GM12878 (cell line): ENCODE measurements around the gene TMEM208. TPM values are rescaled to one million over a fixed set of nuclear protein-coding genes. Genes with fewer than 3 reads are reported as not detected.

Source experiments
- ATAC-seq: fragments of 200-7000 bp; cut with Tn5 transposase; 3 replicates; pipeline ENCODE4 v1.9.1; 2020; ENCODE audit warnings: mild to moderate bottlenecking, moderate library complexity
- BruUV-seq: library from RNA; stranded (reverse); fragments of 400-500 nt; replicated peaks from 2 replicates; lab custom pipeline; 2021; lab: Mats Ljungman, UMichigan
- CTCF ChIA-PET: fragments of 300-600 bp; sonication (Branson Sonifier 250); formaldehyde crosslinking; extraction: SDS; loops from one replicate; lab custom pipeline; 2021; ENCODE audit warnings: inconsistent platforms; lab: Yijun Ruan, JAX
- POLR2A ChIA-PET: fragments of 350-600 bp; formaldehyde crosslinking; extraction: SDS; loops from one replicate; lab custom pipeline; 2021; ENCODE audit warnings: inconsistent platforms; lab: Charles Lee
- RAD21 ChIA-PET: fragments of 300-600 bp; sonication (Branson Sonifier 250); formaldehyde crosslinking; loops from one replicate; lab custom pipeline; 2023; ENCODE audit warnings: antibody characterized with exemption; ENCODE audit not compliant: unreplicated experiment; lab: Charles Lee
- SMC1A ChIA-PET: fragments of 300-600 bp; sonication (Branson Sonifier 250); formaldehyde crosslinking; loops from one replicate; lab custom pipeline; 2023; ENCODE audit not compliant: unreplicated experiment, uncharacterized antibody; lab: Charles Lee
- DNase-seq: peaks from one replicate; pipeline ENCODE4 v3.0.0-alpha.2; 2011; ENCODE audit warnings: low read depth, low spot score
- FAIRE-seq: peaks from 3 replicates; lab custom pipeline; 2011; peaks lifted over from hg19 to GRCh38; lab: Jason Lieb, UNC
- H2AFZ ChIP-seq: 2 replicates; pipeline ENCODE4 v1.6.0; 2011; ENCODE audit warnings: low read depth, low read length, control low read depth; ENCODE audit not compliant: control insufficient read depth
- H3K27ac ChIP-seq: 2 replicates; pipeline ENCODE4 v1.5.1; 2011; ENCODE audit warnings: control low read depth; ENCODE audit not compliant: control insufficient read depth, insufficient read depth
- H3K27me3 ChIP-seq, 2 experiments: replicated peaks in 1 of 2; 2 replicates each; pipeline versions ENCODE4 v1.6.0 to v1.6.1; 2011; ENCODE audit warnings: low read length in 1 of 2; ENCODE audit not compliant: control insufficient read depth in 2 of 2, insufficient read depth in 2 of 2
- H3K36me3 ChIP-seq, 2 experiments: 2 replicates each; pipeline ENCODE4 v1.5.1; 2011; ENCODE audit warnings: low read length in 1 of 2; ENCODE audit not compliant: control insufficient read depth in 2 of 2, insufficient read depth in 2 of 2
- H3K4me1 ChIP-seq: 2 replicates; pipeline ENCODE4 v1.6.1; 2011; ENCODE audit warnings: mild to moderate bottlenecking, low read length, moderate library complexity, mixed read lengths; ENCODE audit not compliant: control insufficient read depth, insufficient read depth
- H3K4me2 ChIP-seq: 2 replicates; pipeline ENCODE4 v1.6.0; 2011; ENCODE audit warnings: control low read depth; ENCODE audit not compliant: control insufficient read depth, insufficient read depth
- H3K4me3 ChIP-seq: fragments of 200-600 bp; sonication (generic); 2 replicates; pipeline ENCODE4 v1.5.1; 2016
- H3K79me2 ChIP-seq: 2 replicates; pipeline ENCODE4 v1.6.0; 2011; ENCODE audit warnings: low read length; ENCODE audit not compliant: control insufficient read depth, insufficient read depth
- H3K9ac ChIP-seq: 2 replicates; pipeline ENCODE4 v1.8.0; 2011; ENCODE audit warnings: low read length, control low read depth, mixed read lengths; ENCODE audit not compliant: control insufficient read depth, insufficient read depth
- H3K9me3 ChIP-seq: replicated peaks from 3 replicates; pipeline ENCODE4 v1.5.1; 2011; ENCODE audit warnings: mild to moderate bottlenecking, low read length; ENCODE audit not compliant: control insufficient read depth, insufficient read depth
- H4K20me1 ChIP-seq: 2 replicates; pipeline ENCODE4 v1.6.0; 2011; ENCODE audit not compliant: control insufficient read depth, insufficient read depth
- ATF7 ChIP-seq: fragments of 450-650 bp; IDR thresholded peaks from 2 replicates; pipeline ENCODE4 v1.6.1; 2016; ENCODE audit warnings: low read depth, mild to moderate bottlenecking
- BRCA1 ChIP-seq: IDR thresholded peaks from 2 replicates; pipeline ENCODE4 v1.6.1; 2011; ENCODE audit warnings: low read depth, low read length, improper control_type of control experiment
- CTCF ChIP-seq, 3 experiments: IDR thresholded peaks in 2 of 3; conservative IDR thresholded peaks in 1 of 3; 2 replicates each; pipeline ENCODE4 v1.5.1; 2011; ENCODE audit warnings: low read depth in 3 of 3, low read length in 3 of 3, mild to moderate bottlenecking in 3 of 3, control low read depth in 2 of 3, moderate library complexity in 2 of 3, inconsistent platforms in 1 of 3, mixed read lengths in 1 of 3; ENCODE audit not compliant: control insufficient read depth in 2 of 3, insufficient read depth in 1 of 3; ENCODE audit errors: extremely low read depth in 1 of 3
- DPF2 ChIP-seq: fragments of 450-650 bp; IDR thresholded peaks from 2 replicates; pipeline ENCODE4 v1.6.1; 2017; ENCODE audit warnings: mild to moderate bottlenecking
- EZH2 ChIP-seq: IDR thresholded peaks from 2 replicates; pipeline ENCODE4 v1.6.1; 2012; ENCODE audit warnings: low read depth, mild to moderate bottlenecking, control low read depth, inconsistent platforms, low read length, borderline replicate concordance; ENCODE audit not compliant: control insufficient read depth
- GATAD2B ChIP-seq: fragments of 450-650 bp; conservative IDR thresholded peaks from 2 replicates; pipeline ENCODE4 v1.6.1; 2017; ENCODE audit warnings: low read depth, mild to moderate bottlenecking, moderate library complexity
- HCFC1 ChIP-seq: fragments of 150-350 bp; IDR thresholded peaks from 2 replicates; pipeline ENCODE4 v1.6.1; 2014; ENCODE audit warnings: low read length
- IKZF1 ChIP-seq: fragments of 450-650 bp; conservative IDR thresholded peaks from 2 replicates; pipeline ENCODE4 v1.6.1; 2017; ENCODE audit warnings: antibody characterized with exemption, mild to moderate bottlenecking
- LARP7 ChIP-seq: fragments of 450-650 bp; IDR thresholded peaks from 2 replicates; pipeline ENCODE4 v1.6.1; 2017; ENCODE audit warnings: mild to moderate bottlenecking
- MAX ChIP-seq: IDR thresholded peaks from 2 replicates; pipeline ENCODE4 v1.6.1; 2012; ENCODE audit warnings: low read depth, low read length, improper control_type of control experiment
- MEF2B ChIP-seq: fragments of 450-650 bp; IDR thresholded peaks from 2 replicates; pipeline ENCODE4 v1.6.1; 2018; ENCODE audit warnings: mild to moderate bottlenecking, moderate library complexity; ENCODE audit not compliant: partially characterized antibody, poor library complexity, severe bottlenecking
- MXI1 ChIP-seq: fragments of 150-350 bp; IDR thresholded peaks from 2 replicates; pipeline ENCODE4 v1.6.1; 2011; ENCODE audit warnings: low read depth, mild to moderate bottlenecking, inconsistent platforms, low read length, improper control_type of control experiment
- NR2F1 ChIP-seq: fragments of 450-650 bp; conservative IDR thresholded peaks from 2 replicates; pipeline ENCODE4 v1.6.1; 2017; ENCODE audit warnings: mild to moderate bottlenecking
- NRF1 ChIP-seq: conservative IDR thresholded peaks from 2 replicates; pipeline ENCODE4 v1.6.1; 2011; ENCODE audit warnings: mild to moderate bottlenecking, low read depth, low read length, improper control_type of control experiment
- POLR2A ChIP-seq: IDR thresholded peaks from 2 replicates; pipeline ENCODE4 v1.6.1; 2011; ENCODE audit warnings: low read depth, mild to moderate bottlenecking, low read length
- SIX5 ChIP-seq: IDR thresholded peaks from 2 replicates; pipeline ENCODE4 v1.6.1; 2011; ENCODE audit warnings: mild to moderate bottlenecking, low read depth, low read length, moderate library complexity; ENCODE audit not compliant: severe bottlenecking
- SP1 ChIP-seq: IDR thresholded peaks from one replicate; pipeline ENCODE4 v1.6.1; 2011; ENCODE audit warnings: low read depth, low read length
- SUZ12 ChIP-seq: fragments of 200-600 bp; sonication (generic); IDR thresholded peaks from one replicate; pipeline ENCODE4 v1.6.1; 2018; ENCODE audit warnings: antibody characterized with exemption, mild to moderate bottlenecking; ENCODE audit not compliant: unreplicated experiment
- USF1 ChIP-seq: IDR thresholded peaks from 2 replicates; pipeline ENCODE4 v1.6.1; 2011; ENCODE audit warnings: borderline replicate concordance, low read depth, mild to moderate bottlenecking, moderate library complexity, mixed read lengths, low read length; ENCODE audit not compliant: insufficient read depth; ENCODE audit errors: extremely low read length
- WGBS: methylation state at CpG from one replicate; pipeline ENCODE4 v1.1.6; 2016; ENCODE audit warnings: low lambda C conversion rate; ENCODE audit not compliant: insufficient replicate concordance, insufficient coverage; ENCODE audit errors: missing lambda C conversion rate; 5-methylcytosine and 5-hydroxymethylcytosine counted together
- in situ Hi-C: fragments of 300-500 bp; cut with MboI; formaldehyde crosslinking; loops from 9 replicates; pipeline ENCODE4 v1.14.3; 2018; ENCODE audit warnings: mixed read lengths
- intact Hi-C: fragments of 100-400 bp; cut with micrococcal nuclease; formaldehyde crosslinking; loops from one replicate; pipeline ENCODE4 v1.14.2; 2022; ENCODE audit not compliant: unreplicated experiment
- polyA plus RNA-seq, 11 experiments: library from polyadenylated mRNA; depleted of rRNA in 4 of 11; unstranded in 6 of 11; stranded (reverse) in 5 of 11; fragments of >200 nt; fragmentation: Nextera tagmentation in 4 of 11; fragmentation: Illumina TruSeq in 1 of 11; extraction: Ambion mirVana in 4 of 11; extraction: Trizol in 1 of 11; gene quantifications; 1 replicate in 1 of 11; 2 replicates in 10 of 11; pipeline versions ENCODE4 v1.2.1 to v1.2.3, GENCODE V29; 2011 to 2016; ENCODE audit warnings: inconsistent platforms in 2 of 11, missing spikeins in 2 of 11, low read depth in 1 of 11
- total RNA-seq, 4 experiments: library from RNA; depleted of rRNA in 3 of 4; stranded (reverse); fragments of >200 nt in 3 of 4; fragmentation: Illumina TruSeq in 1 of 4; extraction: Trizol in 1 of 4; gene quantifications; 2 replicates each; pipeline versions ENCODE4 v1.2.1 to v1.2.3, GENCODE V29; 2013 to 2021
- TF ChIP-seq, protein P1 (sequence below): IDR thresholded peaks from 2 replicates; pipeline ENCODE4 v1.6.1; 2011; ENCODE audit warnings: low read depth, mild to moderate bottlenecking, low read length, moderate library complexity, borderline replicate concordance; ENCODE audit errors: extremely low read depth

The TMEM208 gene
- total and polyA plus RNA-seq, 10 of the 15 experiments (the other 5 are each of a cell fraction or from before 2014, with no cell fraction given): 34.1 to 244 (median 54.1) TPM

GRCh38 chr16:67248401-67249177 is 21.7 kb downstream of the TMEM208 start, which contains the start of gene SLC9A5:
Gene SLC9A5 (plus strand): TSS chr16:67248979. CDS start chr16:67249015, 36 bp downstream.
- no peaks in the 10 kb centered on the region; a peak in 1 of 4 replicates for H3K27me3 ChIP-seq
- TF ChIP-seq DPF2: peak; percentile 56
- TF ChIP-seq SP1: no peak
- TF ChIP-seq EZH2: no peak
- peak; percentile 51; the same call in 1 of the 2 replicates for TF ChIP-seq MAX
- TF ChIP-seq CTCF (IDR thresholded peaks at IDR 0.05 in 2 of 3, conservative IDR thresholded peaks at IDR 0.05 in 1 of 3; ENCODE audit: control insufficient read depth in 2 of 3, extremely low read depth in 1 of 3, insufficient read depth in 1 of 3, low read depth in 3 of 3, low read length in 3 of 3): peak in 2 of 3 experiments; percentile 3 to 24; a peak in 1 of 6 replicates
- TF ChIP-seq ATF7: no peak
- no peak for TF ChIP-seq HCFC1
- peak; percentile 15 for TF ChIP-seq POLR2A
- TF ChIP-seq SUZ12: no peak
- TF ChIP-seq SIX5: no peak
- 0 out of 2 replicates have a peak, but pooled peaks have one; percentile 23 for TF ChIP-seq NR2F1
- peak; percentile 85 for TF ChIP-seq GATAD2B
- TF ChIP-seq IKZF1: peak; percentile 69
- peak; percentile 43; the same call in 1 of the 2 replicates for TF ChIP-seq MXI1
- TF ChIP-seq LARP7: peak; percentile 82
- TF ChIP-seq NRF1: peak; percentile 44
- TF ChIP-seq, protein P1, sequence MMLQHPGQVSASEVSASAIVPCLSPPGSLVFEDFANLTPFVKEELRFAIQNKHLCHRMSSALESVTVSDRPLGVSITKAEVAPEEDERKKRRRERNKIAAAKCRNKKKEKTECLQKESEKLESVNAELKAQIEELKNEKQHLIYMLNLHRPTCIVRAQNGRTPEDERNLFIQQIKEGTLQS: 0 out of 2 replicates have a peak, but pooled peaks have one; percentile 3
- TF ChIP-seq MEF2B: peak; percentile 67
- peak; percentile 83 for TF ChIP-seq USF1
- no peak for TF ChIP-seq BRCA1

More at GRCh38 chr16:67248401-67249177, 21.7 kb downstream of the TMEM208 start, which contains the start of gene SLC9A5:
- intact Hi-C loops: no loop called here
- peak within 1 kb of the TSS; percentile 80 for H3K4me3 ChIP-seq
- no peaks in the 10 kb centered on the region for H3K36me3 ChIP-seq
- peaks cover 24% of the 10 kb centered on the region for H3K79me2 ChIP-seq
- no peaks in the 10 kb centered on the region for H3K9me3 ChIP-seq
- H3K27ac ChIP-seq: no peak within 1 kb of the TSS
- ATAC-seq: no peak
- ChIA-PET SMC1A (interaction anchor here (1.7 to 4.1 kb wide), 3 partner anchors 12 to 21 kb away, joined by 6 to 21 read pairs (median 7); partner anchors contain the start of gene TMEM208), POLR2A (interaction anchor here (1.3 to 8.0 kb wide), 2 partner anchors 12 to 22 kb away, joined by 4 to 100 read pairs; partner anchors contain the start of gene TMEM208), RAD21 (interaction anchor here (1.3 to 1.9 kb wide), 3 partner anchors 12 to 90 kb away, joined by 3 to 10 read pairs (median 8); no protein-coding TSS in a partner anchor), CTCF (interaction anchor here (1.1 to 4.9 kb wide), 5 partner anchors 12 to 91 kb away, joined by 3 to 29 read pairs (median 6); partner anchors contain the start of genes PLEKHG4 and TMEM208)
- H3K4me2 ChIP-seq: peak within 1 kb of the TSS; percentile 92
- peak within 1 kb of the TSS; percentile 83 for H2AFZ ChIP-seq
- in situ Hi-C loops: no loop called here
- no peaks in the 10 kb centered on the region for H4K20me1 ChIP-seq
- H3K9ac ChIP-seq: peak within 1 kb of the TSS; percentile 66
- no peak for DNase-seq
- BruUV-seq: no TSS peak
- peaks cover 30% of the 10 kb centered on the region for H3K4me1 ChIP-seq
- FAIRE-seq: no peak
- WGBS: 2% methylated on average over 52 of the region's 75 CpGs
